ENCODE data around the gene GPX6. TPM values are rescaled to one million over a fixed set of nuclear protein-coding genes. Genes with fewer than 3 reads are reported as not detected.

Gene GPX6
- not detected in 5 replicates for total RNA-seq (2022; extraction: Qiagen RNA extraction; ENCODE audit: low read depth)

GRCh38 chr6:28515676-28516075 lies at the start of gene GPX6:
GPX6 (minus strand) TSS chr6:28515793; CDS start chr6:28515743, 50 bp downstream.

GRCh38 chr6:28525496-28526039 lies 10.0 kb upstream of the GPX6 start, which contains the start of gene GPX5:
GPX5 (plus strand) TSS chr6:28525881; CDS start chr6:28526014, 133 bp downstream.

Other genes with a start within 250 kb of the GPX6 start
- 5.0 to 7.7 TPM (median 6.5 TPM) in 5 replicates for gene ZSCAN26, start 248.7 kb downstream of the GPX6 start, total RNA-seq (2022; extraction: Qiagen RNA extraction; ENCODE audit: low read depth)
- 3.9 to 5.8 TPM (median 5.0 TPM) in 5 replicates for gene PGBD1, start 234.2 kb downstream of the GPX6 start, total RNA-seq (2022; extraction: Qiagen RNA extraction; ENCODE audit: low read depth)
- 1.6 to 2.8 TPM (median 2.2 TPM) in 5 replicates for gene ZSCAN31, start 179.6 kb downstream of the GPX6 start, total RNA-seq (2022; extraction: Qiagen RNA extraction; ENCODE audit: low read depth)
- 1.3 to 2.0 TPM (median 1.8 TPM) in 5 replicates for gene ZKSCAN3, start 165.8 kb downstream of the GPX6 start, total RNA-seq (2022; extraction: Qiagen RNA extraction; ENCODE audit: low read depth)
- gene ZSCAN12, start 116.0 kb downstream of the GPX6 start, total RNA-seq (2022; extraction: Qiagen RNA extraction; ENCODE audit: low read depth) = 1.5 to 1.9 TPM (median 1.8 TPM) in 5 replicates
- gene ZSCAN23, start 72.3 kb downstream of the GPX6 start, total RNA-seq (2022; extraction: Qiagen RNA extraction; ENCODE audit: low read depth) = not detected in 5 replicates
- gene GPX5, start 10.1 kb upstream of the GPX6 start, total RNA-seq (2022; extraction: Qiagen RNA extraction; ENCODE audit: low read depth) = not detected in 5 replicates